Upper lobe of left lung (tissue), 4 donors: Measurements from ENCODE around the gene COL2A1.

Experiments used
- POLR2A ChIP-seq, 4 donors: fragments of 450-650 bp; IDR thresholded peaks; one replicate each; pipeline ENCODE4 v1.5.1; 2016 to 2017; ENCODE audit warnings: antibody characterized with exemption in 4 of 4, mild to moderate bottlenecking in 2 of 4
- POLR2AphosphoS5 ChIP-seq, 2 donors: sonication (generic); formaldehyde crosslinking; IDR thresholded peaks; one replicate each; pipeline ENCODE4 v1.5.1; 2017; ENCODE audit warnings: antibody characterized with exemption in 2 of 2
- TF ChIP-seq, protein P1 (sequence below), 6 experiments: fragments of 450-650 bp in 4 of 6; fragments of 200-600 bp in 2 of 6; sonication (generic) in 2 of 6; IDR thresholded peaks; one replicate each; pipeline ENCODE4 v1.5.1; 2016 to 2019; ENCODE audit warnings: antibody characterized with exemption in 6 of 6

DNA sequence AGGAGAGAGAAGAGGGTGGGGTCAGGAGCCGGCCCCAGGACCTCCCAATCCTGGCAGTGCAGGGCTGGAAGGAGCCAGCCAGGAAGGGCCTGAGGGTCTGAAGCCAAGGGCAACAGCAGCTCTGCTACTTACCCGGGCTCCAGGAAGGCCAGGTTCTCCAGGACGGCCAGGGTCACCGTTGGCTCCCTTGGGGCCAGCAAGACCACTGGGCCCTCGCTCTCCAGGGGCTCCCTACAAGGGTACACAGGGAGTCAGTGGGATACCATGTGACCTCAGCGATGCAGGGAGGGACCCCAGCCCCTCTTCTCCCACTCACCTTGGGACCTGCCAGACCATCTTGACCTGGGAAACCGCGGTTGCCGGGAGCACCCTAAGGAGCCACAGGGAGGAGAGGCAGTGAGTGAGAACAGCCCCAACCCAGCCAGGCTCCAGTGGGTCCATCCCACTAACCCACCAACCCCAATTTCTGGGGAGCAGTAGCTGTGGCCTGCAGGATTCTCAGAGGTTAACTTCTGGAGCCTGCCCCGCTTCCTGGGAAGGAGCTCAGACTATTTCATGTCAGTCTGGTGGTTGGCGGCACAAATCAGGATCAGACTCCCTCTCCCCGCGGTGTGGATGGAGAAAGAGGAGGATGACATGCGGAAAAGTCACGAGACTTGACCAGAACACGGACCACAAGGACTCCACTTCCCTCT, 18.5 kb downstream of the COL2A1 start:
- TF ChIP-seq, protein P1, sequence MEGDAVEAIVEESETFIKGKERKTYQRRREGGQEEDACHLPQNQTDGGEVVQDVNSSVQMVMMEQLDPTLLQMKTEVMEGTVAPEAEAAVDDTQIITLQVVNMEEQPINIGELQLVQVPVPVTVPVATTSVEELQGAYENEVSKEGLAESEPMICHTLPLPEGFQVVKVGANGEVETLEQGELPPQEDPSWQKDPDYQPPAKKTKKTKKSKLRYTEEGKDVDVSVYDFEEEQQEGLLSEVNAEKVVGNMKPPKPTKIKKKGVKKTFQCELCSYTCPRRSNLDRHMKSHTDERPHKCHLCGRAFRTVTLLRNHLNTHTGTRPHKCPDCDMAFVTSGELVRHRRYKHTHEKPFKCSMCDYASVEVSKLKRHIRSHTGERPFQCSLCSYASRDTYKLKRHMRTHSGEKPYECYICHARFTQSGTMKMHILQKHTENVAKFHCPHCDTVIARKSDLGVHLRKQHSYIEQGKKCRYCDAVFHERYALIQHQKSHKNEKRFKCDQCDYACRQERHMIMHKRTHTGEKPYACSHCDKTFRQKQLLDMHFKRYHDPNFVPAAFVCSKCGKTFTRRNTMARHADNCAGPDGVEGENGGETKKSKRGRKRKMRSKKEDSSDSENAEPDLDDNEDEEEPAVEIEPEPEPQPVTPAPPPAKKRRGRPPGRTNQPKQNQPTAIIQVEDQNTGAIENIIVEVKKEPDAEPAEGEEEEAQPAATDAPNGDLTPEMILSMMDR (IDR thresholded peaks at IDR 0.05), result no peak
- TF ChIP-seq POLR2A (IDR thresholded peaks at IDR 0.05), result no peak
- no peak for TF ChIP-seq POLR2AphosphoS5 (IDR thresholded peaks at IDR 0.05)
